A549 (cell line): ENCODE results near the gene WNT11. TPM values are rescaled to one million over a fixed set of nuclear protein-coding genes. Genes with fewer than 3 reads are reported as not detected.
A peak's percentile ranks its signal among the peaks of the same experiment; 100 is the strongest.

Experiments used
- ATAC-seq, 2 experiments: fragments of 200-7000 bp in 1 of 2; fragments of >200 bp in 1 of 2; cut with Nextera tagmentation in 1 of 2; cut with Tn5 transposase in 1 of 2; 3 replicates each; pipeline versions ENCODE4 v1.8.0 to v1.9.1; 2018 to 2020; ENCODE audit warnings: mild to moderate bottlenecking in 1 of 2, moderate library complexity in 1 of 2
- CTCF ChIA-PET: fragments of 300-600 bp; sonication (Branson Sonifier 250); formaldehyde crosslinking; extraction: SDS; loops from one replicate; lab custom pipeline; 2021; ENCODE audit warnings: antibody characterized with exemption, inconsistent platforms; lab: Yijun Ruan, JAX
- POLR2A ChIA-PET: fragments of 350-600 bp; formaldehyde crosslinking; extraction: SDS; loops from one replicate; lab custom pipeline; 2021; ENCODE audit warnings: antibody characterized with exemption, inconsistent platforms; lab: Yijun Ruan, JAX
- DNase-seq, 2 experiments: peaks; one replicate each; pipeline versions ENCODE4 v3.0.0 to v3.0.0-alpha.2; 2011 to 2016; ENCODE audit warnings: low read depth in 1 of 2, low spot score in 1 of 2
- FAIRE-seq: peaks from 2 replicates; lab custom pipeline; 2011; peaks lifted over from hg19 to GRCh38; lab: Jason Lieb, UNC
- H3K27ac ChIP-seq, 2 experiments: fragments of >200 bp; sonication (Bioruptor Twin); formaldehyde crosslinking; 3 replicates each; pipeline ENCODE4 v1.5.1; 2016 to 2017
- H3K4me1 ChIP-seq: fragments of >200 bp; sonication (Bioruptor Twin); formaldehyde crosslinking; 3 replicates; pipeline ENCODE4 v1.6.1; 2016
- H3K4me2 ChIP-seq: fragments of >200 bp; sonication (Bioruptor Twin); formaldehyde crosslinking; 3 replicates; pipeline ENCODE4 v1.6.1; 2016
- H3K4me3 ChIP-seq: fragments of >200 bp; sonication (Bioruptor Twin); formaldehyde crosslinking; 3 replicates; pipeline ENCODE4 v1.5.1; 2016
- H3K9me3 ChIP-seq: fragments of >200 bp; sonication (Bioruptor Twin); formaldehyde crosslinking; 3 replicates; pipeline ENCODE4 v1.6.1; 2016
- BHLHE40 ChIP-seq: IDR thresholded peaks from 2 replicates; pipeline ENCODE4 v1.6.1; 2012; ENCODE audit warnings: low read depth, low read length, inconsistent platforms
- CEBPB ChIP-seq, 2 experiments: fragments of >200 bp in 1 of 2; sonication (Bioruptor Twin) in 1 of 2; formaldehyde crosslinking in 1 of 2; IDR thresholded peaks; 2 replicates each; pipeline ENCODE4 v1.6.1; 2012 to 2016
- CHD4 ChIP-seq: fragments of 200-600 bp; sonication (generic); IDR thresholded peaks from 2 replicates; pipeline ENCODE4 v1.6.1; 2016; ENCODE audit warnings: antibody characterized with exemption, mild to moderate bottlenecking, borderline replicate concordance
- FOXS1 ChIP-seq: fragments of 250-450 bp; sonication (Bioruptor Pico); IDR thresholded peaks from 2 replicates; pipeline ENCODE4 v1.5.0; 2020; ENCODE audit warnings: mild to moderate bottlenecking, moderate library complexity
- GATA3 ChIP-seq: IDR thresholded peaks from 2 replicates; pipeline ENCODE4 v1.6.1; 2012; ENCODE audit warnings: borderline replicate concordance
- HDAC2 ChIP-seq: fragments of 200-600 bp; sonication (generic); IDR thresholded peaks from 2 replicates; pipeline ENCODE4 v1.6.1; 2016
- HOXB5 ChIP-seq: fragments of 250-450 bp; sonication (Bioruptor Pico); IDR thresholded peaks from 2 replicates; pipeline ENCODE4 v1.5.0; 2020; ENCODE audit warnings: mild to moderate bottlenecking, moderate library complexity
- KDM1A ChIP-seq: fragments of 200-600 bp; sonication (generic); IDR thresholded peaks from 2 replicates; pipeline ENCODE4 v1.6.1; 2016; ENCODE audit warnings: low read depth, mild to moderate bottlenecking
- KDM5A ChIP-seq: fragments of 200-600 bp; sonication (generic); IDR thresholded peaks from 2 replicates; pipeline ENCODE4 v1.6.1; 2016; ENCODE audit warnings: antibody characterized with exemption, mild to moderate bottlenecking
- MAZ ChIP-seq: fragments of 150-350 bp; IDR thresholded peaks from 2 replicates; pipeline ENCODE4 v1.6.1; 2014; ENCODE audit warnings: antibody characterized with exemption, low read depth, low read length, borderline replicate concordance
- NFE2L2 ChIP-seq: fragments of 150-350 bp; conservative IDR thresholded peaks from 2 replicates; pipeline ENCODE4 v1.6.1; 2014; ENCODE audit warnings: low read length
- NPAS2 ChIP-seq: fragments of 250-450 bp; sonication (Bioruptor Pico); IDR thresholded peaks from 2 replicates; pipeline ENCODE4 v1.8.0; 2022; ENCODE audit warnings: mild to moderate bottlenecking, moderate library complexity, borderline replicate concordance
- PHF8 ChIP-seq: fragments of 200-600 bp; sonication (generic); IDR thresholded peaks from 2 replicates; pipeline ENCODE4 v1.6.1; 2016; ENCODE audit warnings: low read depth, mild to moderate bottlenecking, antibody characterized with exemption, moderate library complexity, borderline replicate concordance
- POLR2A ChIP-seq: IDR thresholded peaks from 2 replicates; pipeline ENCODE4 v1.6.1; 2012; ENCODE audit warnings: mild to moderate bottlenecking, low read length
- RAD21 ChIP-seq, 2 experiments: fragments of >200 bp in 1 of 2; sonication (Bioruptor Twin) in 1 of 2; formaldehyde crosslinking in 1 of 2; IDR thresholded peaks in 1 of 2; conservative IDR thresholded peaks in 1 of 2; 2 replicates in 1 of 2; 3 replicates in 1 of 2; pipeline ENCODE4 v1.6.1; 2012 to 2018; ENCODE audit warnings: inconsistent platforms in 1 of 2
- RARB ChIP-seq: fragments of 250-450 bp; sonication (Bioruptor Pico); IDR thresholded peaks from 2 replicates; pipeline ENCODE4 v1.8.0; 2021; ENCODE audit warnings: mild to moderate bottlenecking, moderate library complexity
- SMC3 ChIP-seq: fragments of >200 bp; sonication (Bioruptor Twin); formaldehyde crosslinking; IDR thresholded peaks from 3 replicates; pipeline ENCODE4 v1.6.1; 2018; ENCODE audit warnings: inconsistent platforms
- TP53 ChIP-seq: fragments of 250-450 bp; sonication (Bioruptor Pico); IDR thresholded peaks from 2 replicates; pipeline ENCODE4 v1.5.0; 2021; ENCODE audit warnings: mild to moderate bottlenecking, moderate library complexity
- ZC3H11A ChIP-seq: fragments of 450-650 bp; IDR thresholded peaks from 2 replicates; pipeline ENCODE4 v1.6.1; 2014; ENCODE audit warnings: antibody characterized with exemption, mild to moderate bottlenecking
- ZFP36 ChIP-seq: fragments of 450-650 bp; IDR thresholded peaks from 2 replicates; pipeline ENCODE4 v1.6.1; 2014; ENCODE audit warnings: borderline replicate concordance; ENCODE audit not compliant: partially characterized antibody
- WGBS: methylation state at CpG from one replicate; pipeline ENCODE4 v1.1.6; 2017; ENCODE audit errors: missing lambda C conversion rate; 5-methylcytosine and 5-hydroxymethylcytosine counted together
- polyA plus RNA-seq, 4 experiments: library from polyadenylated mRNA; depleted of rRNA in 3 of 4; stranded (reverse); fragments of >200 nt; fragmentation: RNase III in 1 of 4; extraction: RNeasy Plus Mini Kit Qiagen cat#74134 plus additional on column Dnase treatment in 1 of 4; gene quantifications; 2 replicates in 3 of 4; 3 replicates in 1 of 4; pipeline ENCODE4 v1.2.3, GENCODE V29; 2011 to 2017
- TF ChIP-seq, protein P1 (sequence below): fragments of 250-450 bp; sonication (Bioruptor Pico); IDR thresholded peaks from 2 replicates; pipeline ENCODE4 v1.5.0; 2020; ENCODE audit warnings: low read depth, mild to moderate bottlenecking, moderate library complexity
- TF ChIP-seq, protein P2 (sequence below): IDR thresholded peaks from 2 replicates; pipeline ENCODE4 v1.6.1; 2012
- TF ChIP-seq, protein P3 (sequence below): IDR thresholded peaks from 2 replicates; pipeline ENCODE4 v1.6.1; 2012; ENCODE audit warnings: low read depth, borderline replicate concordance

Gene WNT11
- polyA plus RNA-seq, 2 of the 4 experiments (the other 2 are of a cell fraction): 0.36 to 0.57 TPM

DNA sequence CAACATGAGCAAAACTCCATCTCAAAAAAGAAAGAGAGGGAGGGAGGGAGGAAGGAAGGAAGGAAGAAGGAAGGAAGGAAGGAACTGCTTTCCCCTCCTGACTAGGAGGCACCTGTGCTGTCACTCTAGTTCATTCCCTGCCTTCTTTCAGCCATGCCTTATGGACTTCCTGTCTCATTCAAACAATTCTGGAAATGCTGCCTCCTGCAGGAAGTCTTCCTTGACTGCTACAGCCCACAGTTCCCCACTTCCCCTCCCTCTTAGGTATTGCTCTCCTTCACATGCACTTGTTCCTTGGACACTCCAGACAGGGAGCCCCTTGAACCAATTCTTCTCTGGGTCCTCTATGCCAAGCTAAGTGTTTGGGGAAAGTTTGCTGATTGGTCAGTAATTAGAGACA is 31.6 kb upstream of the WNT11 start (continued):
- TF ChIP-seq, protein P1, sequence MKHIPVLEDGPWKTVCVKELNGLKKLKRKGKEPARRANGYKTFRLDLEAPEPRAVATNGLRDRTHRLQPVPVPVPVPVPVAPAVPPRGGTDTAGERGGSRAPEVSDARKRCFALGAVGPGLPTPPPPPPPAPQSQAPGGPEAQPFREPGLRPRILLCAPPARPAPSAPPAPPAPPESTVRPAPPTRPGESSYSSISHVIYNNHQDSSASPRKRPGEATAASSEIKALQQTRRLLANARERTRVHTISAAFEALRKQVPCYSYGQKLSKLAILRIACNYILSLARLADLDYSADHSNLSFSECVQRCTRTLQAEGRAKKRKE (CRISPR knock-in tag): no peak
- no peak for TF ChIP-seq GATA3

DNA sequence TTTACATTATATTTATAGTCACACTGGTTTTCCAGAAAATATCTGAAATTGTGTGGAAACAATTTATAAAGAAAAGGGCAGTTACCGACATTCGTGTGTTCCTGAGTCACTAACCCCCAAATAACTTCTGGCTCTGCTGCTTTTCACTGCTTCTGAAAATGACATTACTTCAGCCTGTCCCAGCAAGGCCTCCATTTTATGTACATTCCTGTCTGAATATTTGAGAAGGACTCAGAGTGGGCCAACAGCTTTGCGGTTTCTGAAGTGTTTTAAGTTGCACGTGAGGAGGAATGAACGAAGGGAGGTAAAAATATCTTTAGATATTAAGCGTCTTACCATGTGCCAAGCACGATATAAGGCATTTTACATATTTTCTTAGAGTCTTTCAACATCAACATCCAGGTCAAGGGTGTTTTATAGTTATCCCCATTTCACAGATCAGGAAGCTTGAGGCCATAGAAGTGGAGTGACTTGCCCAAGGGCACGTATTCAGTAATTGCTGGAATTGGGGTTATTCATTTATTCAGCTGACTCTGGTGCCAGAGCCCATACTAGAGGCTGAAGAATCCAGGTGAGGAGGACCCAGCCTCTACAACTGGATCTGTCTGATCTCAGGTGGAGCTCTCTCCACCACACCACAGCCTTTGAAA is 30.8 kb upstream of the WNT11 start:
- CTCF ChIA-PET: interaction anchor here (0.9 to 6.1 kb wide), 6 partner anchors 10 to 417 kb away, joined by 3 to 82 read pairs (median 4); partner anchors contain the start of gene WNT11
- FAIRE-seq (no peak), ATAC-seq (no peak), DNase-seq (no peak)
- TF ChIP-seq TP53 (CRISPR knock-in tag) (no peak), KDM1A (peak; percentile 64; the same call in 1 of the 2 replicates), HDAC2 (0 out of 2 replicates have a peak, but pooled peaks have one; percentile 15), RARB (CRISPR knock-in tag) (no peak), ZFP36 (no peak)
- H3K4me3 ChIP-seq: no peak overlapping the region
- H3K4me1 ChIP-seq: peaks cover 10% of the 10 kb centered on the region
- POLR2A ChIA-PET: interaction anchor here (1.3 kb wide), 1 partner anchor 16 kb away, joined by 4 read pairs; no protein-coding TSS in a partner anchor
- no peaks in the 10 kb centered on the region for H3K9me3 ChIP-seq
- H3K27ac ChIP-seq: no peak overlapping the region
- H3K4me2 ChIP-seq: peak overlapping the region; percentile 52
- 90% methylated on average over 8 of the region's 8 CpGs for WGBS

DNA sequence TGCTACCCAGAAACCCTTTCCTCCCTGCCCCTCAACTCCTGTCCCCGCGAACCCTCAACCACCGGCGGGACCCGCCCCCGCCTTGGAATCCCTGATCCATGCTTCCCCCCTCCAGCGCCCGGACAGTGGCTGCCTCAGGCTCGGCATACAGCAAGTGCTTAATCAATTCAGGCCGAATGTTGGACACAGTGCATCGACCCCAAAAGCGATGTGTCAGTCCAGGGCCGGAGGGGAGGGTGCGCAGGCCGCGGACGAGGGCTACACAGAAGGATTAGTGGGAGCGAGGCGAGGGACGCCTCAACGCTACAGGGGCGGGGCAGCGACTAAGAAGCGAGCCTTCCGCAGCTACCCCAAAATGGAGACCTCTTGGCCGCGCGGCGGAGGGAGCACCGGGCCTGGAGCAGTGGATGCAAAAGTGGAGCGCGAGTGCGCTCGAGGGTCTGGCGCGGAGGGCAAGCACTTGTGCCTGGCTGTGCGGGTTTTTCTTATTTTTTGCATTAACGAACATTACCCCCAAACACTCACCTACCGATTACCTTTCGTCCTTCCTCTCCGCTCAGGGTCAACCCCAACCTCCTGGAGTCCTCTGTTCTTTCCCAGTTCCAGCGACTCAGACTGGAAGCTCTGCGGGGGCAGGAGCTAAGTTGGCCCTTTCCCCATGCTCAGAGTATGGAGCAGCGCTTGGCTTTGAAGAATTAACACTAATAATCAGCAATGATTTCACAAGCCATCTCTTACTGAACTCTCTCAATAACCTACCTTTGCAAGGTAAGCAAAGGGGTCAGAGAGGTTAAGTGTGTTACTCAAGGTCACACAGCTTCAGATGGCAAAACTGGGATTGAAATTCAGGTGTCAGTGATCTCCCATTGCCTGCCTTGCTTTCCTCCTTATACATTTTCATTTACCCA is 30.0 kb upstream of the WNT11 start:
- DNase-seq: peak; percentile 81 to 90
- TF ChIP-seq, protein P2, sequence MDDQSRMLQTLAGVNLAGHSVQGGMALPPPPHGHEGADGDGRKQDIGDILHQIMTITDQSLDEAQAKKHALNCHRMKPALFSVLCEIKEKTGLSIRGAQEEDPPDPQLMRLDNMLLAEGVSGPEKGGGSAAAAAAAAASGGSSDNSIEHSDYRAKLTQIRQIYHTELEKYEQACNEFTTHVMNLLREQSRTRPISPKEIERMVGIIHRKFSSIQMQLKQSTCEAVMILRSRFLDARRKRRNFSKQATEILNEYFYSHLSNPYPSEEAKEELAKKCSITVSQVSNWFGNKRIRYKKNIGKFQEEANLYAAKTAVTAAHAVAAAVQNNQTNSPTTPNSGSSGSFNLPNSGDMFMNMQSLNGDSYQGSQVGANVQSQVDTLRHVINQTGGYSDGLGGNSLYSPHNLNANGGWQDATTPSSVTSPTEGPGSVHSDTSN: no peak
- TF ChIP-seq ZFP36: peak; percentile 87
- peak; percentile 63 for TF ChIP-seq PHF8
- peak; percentile 71; the same call in 1 of the 2 replicates for TF ChIP-seq KDM1A
- TF ChIP-seq FOXS1 (CRISPR knock-in tag): no peak
- no peak for TF ChIP-seq NPAS2
- peak; percentile 81; the same call in 1 of the 2 replicates for TF ChIP-seq HDAC2
- no peak for TF ChIP-seq NFE2L2
- no peak for TF ChIP-seq RARB (CRISPR knock-in tag)
- 0 out of 4 replicates have a peak, but pooled peaks of 1 of the 2 experiments have one; percentile 12 for TF ChIP-seq CEBPB (IDR thresholded peaks at IDR 0.05)
- no peak for TF ChIP-seq MAZ
- no peak for TF ChIP-seq HOXB5 (CRISPR knock-in tag)
- no peak for TF ChIP-seq KDM5A
- TF ChIP-seq SMC3: no peak
- TF ChIP-seq, protein P3, sequence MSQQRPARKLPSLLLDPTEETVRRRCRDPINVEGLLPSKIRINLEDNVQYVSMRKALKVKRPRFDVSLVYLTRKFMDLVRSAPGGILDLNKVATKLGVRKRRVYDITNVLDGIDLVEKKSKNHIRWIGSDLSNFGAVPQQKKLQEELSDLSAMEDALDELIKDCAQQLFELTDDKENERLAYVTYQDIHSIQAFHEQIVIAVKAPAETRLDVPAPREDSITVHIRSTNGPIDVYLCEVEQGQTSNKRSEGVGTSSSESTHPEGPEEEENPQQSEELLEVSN: 0 out of 2 replicates have a peak, but pooled peaks have one; percentile 14
- peak; percentile 16; the same call in 1 of the 2 replicates for TF ChIP-seq CHD4
- no peak for TF ChIP-seq RAD21 (conservative IDR thresholded peaks at IDR 0.05 in 1 of 2, IDR thresholded peaks at IDR 0.05 in 1 of 2)
- no peak for TF ChIP-seq ZC3H11A
- TF ChIP-seq BHLHE40: no peak
- peak; percentile 45 for TF ChIP-seq POLR2A
- TF ChIP-seq, all 56 proteins: peak for 8
- Histone ChIP-seq H3K27ac (peak overlapping the region; percentile 69 to 92), H3K9me3 (no peaks in the 10 kb centered on the region), H3K4me2 (peak overlapping the region; percentile 52), H3K4me1 (peaks cover 10% of the 10 kb centered on the region), H3K4me3 (peak overlapping the region; percentile 61)
- ATAC-seq: peak; percentile 65 to 78
- CTCF ChIA-PET: interaction anchor here (0.9 to 6.1 kb wide), 7 partner anchors 11 to 83 kb away, joined by 3 to 82 read pairs (median 5); partner anchors contain the start of gene WNT11
- 3% methylated on average over 34 of the region's 44 CpGs for WGBS
- POLR2A ChIA-PET: interaction anchor here (1.3 kb wide), 1 partner anchor 17 kb away, joined by 4 read pairs; no protein-coding TSS in a partner anchor
- no peak for FAIRE-seq
